Measurements from ENCODE around the gene PNLIPRP2.

- TF ChIP-seq CTCF (IDR thresholded peaks at IDR 0.05) (no peak), POLR2AphosphoS2 (conservative IDR thresholded peaks at IDR 0.05; ENCODE audit: low read length) (no peak), RCOR1 (IDR thresholded peaks at IDR 0.05; ENCODE audit: low read depth, low read length) (no peak), MAX (IDR thresholded peaks at IDR 0.05) (no peak), USF2 (IDR thresholded peaks at IDR 0.05) (no peak), PHF8 (IDR thresholded peaks at IDR 0.05; ENCODE audit: borderline replicate concordance, low read depth) (no peak), PBX3 (IDR thresholded peaks at IDR 0.05) (no peak), KDM5A (IDR thresholded peaks at IDR 0.05) (no peak), CBX8 (IDR thresholded peaks at IDR 0.05) (no peak), HOXA7 (CRISPR knock-in tag; IDR thresholded peaks at IDR 0.05) (no peak), E2F6 (IDR thresholded peaks at IDR 0.05; ENCODE audit: borderline replicate concordance, low read depth) (no peak), NR3C1 (IDR thresholded peaks at IDR 0.05) (no peak), RFX5 (IDR thresholded peaks at IDR 0.05) (no peak), CHD2 (IDR thresholded peaks at IDR 0.05; ENCODE audit: low read length, partially characterized antibody) (no peak)
Measured at GRCh38 chr10:116670706-116671105, 50.0 kb downstream of the PNLIPRP2 start.

All from A549 (cell line).